ENCODE measurements around the gene CYP39A1. TPM values are rescaled to one million over a fixed set of nuclear protein-coding genes. Genes with fewer than 3 reads are reported as not detected.
"Not testable (repeated sequence)": the region's sequence is repeated elsewhere in the genome, so short reads cannot be mapped to it uniquely, and the experiment has no call there.

Gene CYP39A1
- polyA plus RNA-seq, 2 of the 4 experiments (the other 2 are of a cell fraction), result 0.26 to 0.78 TPM

DNA sequence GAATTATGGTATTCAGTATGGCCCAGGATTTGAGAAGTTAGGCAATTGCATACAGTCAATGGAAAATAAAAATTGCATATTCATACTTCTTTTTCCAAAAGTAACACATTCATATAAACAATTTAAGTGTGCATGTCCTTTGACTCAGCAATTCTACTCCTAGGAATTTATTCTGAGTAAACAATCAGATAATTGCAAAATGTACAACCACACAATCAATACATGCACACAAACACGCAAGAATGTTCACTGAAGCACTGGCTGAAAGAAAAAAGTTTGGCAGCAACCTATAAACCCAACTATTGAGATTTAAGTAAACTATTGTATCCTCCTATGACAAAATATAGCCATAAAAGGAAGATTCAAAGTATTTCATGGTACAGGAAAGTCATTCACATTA is 1.6 kb downstream of the CYP39A1 start:
- WGBS (ENCODE audit: missing lambda C conversion rate), result 43% methylated on average over 1 of the region's 1 CpG
- Histone ChIP-seq H3K4me3 (no peak overlapping the region), H3K9me3 (no peaks in the 10 kb centered on the region), H3K27ac (no peak overlapping the region), H3K4me1 (peaks cover 10% of the 10 kb centered on the region; the same call in 2 of the 3 replicates), H3K4me2 (peak overlapping the region; percentile 14; the same call in 1 of the 3 replicates)
- ATAC-seq (no peak), FAIRE-seq (no peak), DNase-seq (ENCODE audit: low read depth in 1 of 2, low spot score in 1 of 2) (no peak)
- TF ChIP-seq ESRRA (IDR thresholded peaks at IDR 0.05; ENCODE audit: borderline replicate concordance, low read length) (no peak), KDM1A (IDR thresholded peaks at IDR 0.05; ENCODE audit: low read depth) (no peak), JUN (IDR thresholded peaks at IDR 0.05) (no peak), ZNF302 (CRISPR knock-in tag; IDR thresholded peaks at IDR 0.05) (no peak), ZSCAN20 (CRISPR knock-in tag; IDR thresholded peaks at IDR 0.05) (no peak), TP53 (CRISPR knock-in tag; IDR thresholded peaks at IDR 0.05) (no peak), HOXB13 (CRISPR knock-in tag; IDR thresholded peaks at IDR 0.05; ENCODE audit: low read depth) (no peak)
- TF ChIP-seq, protein P1, sequence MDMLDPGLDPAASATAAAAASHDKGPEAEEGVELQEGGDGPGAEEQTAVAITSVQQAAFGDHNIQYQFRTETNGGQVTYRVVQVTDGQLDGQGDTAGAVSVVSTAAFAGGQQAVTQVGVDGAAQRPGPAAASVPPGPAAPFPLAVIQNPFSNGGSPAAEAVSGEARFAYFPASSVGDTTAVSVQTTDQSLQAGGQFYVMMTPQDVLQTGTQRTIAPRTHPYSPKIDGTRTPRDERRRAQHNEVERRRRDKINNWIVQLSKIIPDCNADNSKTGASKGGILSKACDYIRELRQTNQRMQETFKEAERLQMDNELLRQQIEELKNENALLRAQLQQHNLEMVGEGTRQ (IDR thresholded peaks at IDR 0.05), result no peak
- TF ChIP-seq, protein P2, sequence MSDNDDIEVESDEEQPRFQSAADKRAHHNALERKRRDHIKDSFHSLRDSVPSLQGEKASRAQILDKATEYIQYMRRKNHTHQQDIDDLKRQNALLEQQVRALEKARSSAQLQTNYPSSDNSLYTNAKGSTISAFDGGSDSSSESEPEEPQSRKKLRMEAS (IDR thresholded peaks at IDR 0.05), result no peak
- ChIA-PET CTCF (interaction anchor here (0.6 kb wide), 1 partner anchor 1889 kb away, joined by 6 read pairs; no protein-coding TSS in a partner anchor), POLR2A (no interaction called here)

DNA sequence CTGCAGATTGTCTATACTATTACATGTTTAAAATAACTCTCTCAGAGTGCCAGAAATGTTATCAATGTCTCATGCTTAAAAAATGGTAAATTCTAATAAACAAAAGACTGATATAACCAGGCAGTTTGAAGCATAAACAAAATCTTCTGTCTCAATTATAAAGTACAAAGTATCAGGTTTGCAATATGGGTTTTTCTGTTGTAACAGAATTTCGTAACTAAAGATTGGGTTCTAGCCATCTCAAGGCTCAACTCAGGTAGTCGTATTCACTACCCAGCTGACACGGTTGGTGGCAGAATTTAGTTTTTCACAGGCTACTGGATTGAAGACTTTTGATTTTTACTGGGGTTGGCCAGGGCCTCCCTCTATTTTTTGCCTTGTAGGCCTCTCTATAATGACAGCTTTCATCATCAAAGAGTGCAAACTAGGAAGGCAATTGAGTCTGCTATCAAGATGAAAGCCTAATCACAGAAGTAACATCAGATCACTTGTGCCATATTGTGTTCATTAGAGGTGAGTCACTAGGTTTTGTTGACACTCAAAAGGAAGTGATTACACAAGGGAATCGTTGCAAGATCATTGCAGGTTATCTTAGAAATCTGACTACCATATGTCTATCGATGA is 3.6 kb downstream of the CYP39A1 start:
- ChIA-PET POLR2A (no interaction called here), CTCF (no interaction called here)
- Histone ChIP-seq H3K9me3 (no peaks in the 10 kb centered on the region), H3K4me1 (peaks cover 10% of the 10 kb centered on the region; the same call in 2 of the 3 replicates), H3K27ac (no peak overlapping the region), H3K4me3 (no peak overlapping the region), H3K4me2 (peak overlapping the region; percentile 36; the same call in 1 of the 3 replicates)
- DNase-seq (ENCODE audit: low read depth in 1 of 2, low spot score in 1 of 2), result peak in 1 of 2 experiments; percentile 41
- TF ChIP-seq FOSL2 (IDR thresholded peaks at IDR 0.05) (no peak; the same call in 1 of the 2 replicates), FOSL2 (CRISPR knock-in tag; IDR thresholded peaks at IDR 0.05) (peak; percentile 49), HOXA7 (CRISPR knock-in tag; IDR thresholded peaks at IDR 0.05) (no peak), RNF2 (IDR thresholded peaks at IDR 0.05; ENCODE audit: borderline replicate concordance, low read depth) (no peak), JUNB (IDR thresholded peaks at IDR 0.05) (peak; percentile 32; the same call in 1 of the 2 replicates), CEBPB (IDR thresholded peaks at IDR 0.05) (peak in 1 of 2 experiments; percentile 62; a peak in 2 of 4 replicates), HOXB13 (CRISPR knock-in tag; IDR thresholded peaks at IDR 0.05; ENCODE audit: low read depth) (no peak)
- TF ChIP-seq, protein P3, sequence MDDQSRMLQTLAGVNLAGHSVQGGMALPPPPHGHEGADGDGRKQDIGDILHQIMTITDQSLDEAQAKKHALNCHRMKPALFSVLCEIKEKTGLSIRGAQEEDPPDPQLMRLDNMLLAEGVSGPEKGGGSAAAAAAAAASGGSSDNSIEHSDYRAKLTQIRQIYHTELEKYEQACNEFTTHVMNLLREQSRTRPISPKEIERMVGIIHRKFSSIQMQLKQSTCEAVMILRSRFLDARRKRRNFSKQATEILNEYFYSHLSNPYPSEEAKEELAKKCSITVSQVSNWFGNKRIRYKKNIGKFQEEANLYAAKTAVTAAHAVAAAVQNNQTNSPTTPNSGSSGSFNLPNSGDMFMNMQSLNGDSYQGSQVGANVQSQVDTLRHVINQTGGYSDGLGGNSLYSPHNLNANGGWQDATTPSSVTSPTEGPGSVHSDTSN (IDR thresholded peaks at IDR 0.05), result no peak
- TF ChIP-seq, protein P4, sequence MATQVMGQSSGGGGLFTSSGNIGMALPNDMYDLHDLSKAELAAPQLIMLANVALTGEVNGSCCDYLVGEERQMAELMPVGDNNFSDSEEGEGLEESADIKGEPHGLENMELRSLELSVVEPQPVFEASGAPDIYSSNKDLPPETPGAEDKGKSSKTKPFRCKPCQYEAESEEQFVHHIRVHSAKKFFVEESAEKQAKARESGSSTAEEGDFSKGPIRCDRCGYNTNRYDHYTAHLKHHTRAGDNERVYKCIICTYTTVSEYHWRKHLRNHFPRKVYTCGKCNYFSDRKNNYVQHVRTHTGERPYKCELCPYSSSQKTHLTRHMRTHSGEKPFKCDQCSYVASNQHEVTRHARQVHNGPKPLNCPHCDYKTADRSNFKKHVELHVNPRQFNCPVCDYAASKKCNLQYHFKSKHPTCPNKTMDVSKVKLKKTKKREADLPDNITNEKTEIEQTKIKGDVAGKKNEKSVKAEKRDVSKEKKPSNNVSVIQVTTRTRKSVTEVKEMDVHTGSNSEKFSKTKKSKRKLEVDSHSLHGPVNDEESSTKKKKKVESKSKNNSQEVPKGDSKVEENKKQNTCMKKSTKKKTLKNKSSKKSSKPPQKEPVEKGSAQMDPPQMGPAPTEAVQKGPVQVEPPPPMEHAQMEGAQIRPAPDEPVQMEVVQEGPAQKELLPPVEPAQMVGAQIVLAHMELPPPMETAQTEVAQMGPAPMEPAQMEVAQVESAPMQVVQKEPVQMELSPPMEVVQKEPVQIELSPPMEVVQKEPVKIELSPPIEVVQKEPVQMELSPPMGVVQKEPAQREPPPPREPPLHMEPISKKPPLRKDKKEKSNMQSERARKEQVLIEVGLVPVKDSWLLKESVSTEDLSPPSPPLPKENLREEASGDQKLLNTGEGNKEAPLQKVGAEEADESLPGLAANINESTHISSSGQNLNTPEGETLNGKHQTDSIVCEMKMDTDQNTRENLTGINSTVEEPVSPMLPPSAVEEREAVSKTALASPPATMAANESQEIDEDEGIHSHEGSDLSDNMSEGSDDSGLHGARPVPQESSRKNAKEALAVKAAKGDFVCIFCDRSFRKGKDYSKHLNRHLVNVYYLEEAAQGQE (IDR thresholded peaks at IDR 0.05), result no peak
- TF ChIP-seq, protein P5, sequence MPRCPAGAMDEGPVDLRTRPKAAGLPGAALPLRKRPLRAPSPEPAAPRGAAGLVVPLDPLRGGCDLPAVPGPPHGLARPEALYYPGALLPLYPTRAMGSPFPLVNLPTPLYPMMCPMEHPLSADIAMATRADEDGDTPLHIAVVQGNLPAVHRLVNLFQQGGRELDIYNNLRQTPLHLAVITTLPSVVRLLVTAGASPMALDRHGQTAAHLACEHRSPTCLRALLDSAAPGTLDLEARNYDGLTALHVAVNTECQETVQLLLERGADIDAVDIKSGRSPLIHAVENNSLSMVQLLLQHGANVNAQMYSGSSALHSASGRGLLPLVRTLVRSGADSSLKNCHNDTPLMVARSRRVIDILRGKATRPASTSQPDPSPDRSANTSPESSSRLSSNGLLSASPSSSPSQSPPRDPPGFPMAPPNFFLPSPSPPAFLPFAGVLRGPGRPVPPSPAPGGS (IDR thresholded peaks at IDR 0.05), result no peak
- no peak for ATAC-seq
- FAIRE-seq, result no peak
- WGBS (ENCODE audit: missing lambda C conversion rate), result 31% methylated on average over 5 of the region's 5 CpGs

DNA sequence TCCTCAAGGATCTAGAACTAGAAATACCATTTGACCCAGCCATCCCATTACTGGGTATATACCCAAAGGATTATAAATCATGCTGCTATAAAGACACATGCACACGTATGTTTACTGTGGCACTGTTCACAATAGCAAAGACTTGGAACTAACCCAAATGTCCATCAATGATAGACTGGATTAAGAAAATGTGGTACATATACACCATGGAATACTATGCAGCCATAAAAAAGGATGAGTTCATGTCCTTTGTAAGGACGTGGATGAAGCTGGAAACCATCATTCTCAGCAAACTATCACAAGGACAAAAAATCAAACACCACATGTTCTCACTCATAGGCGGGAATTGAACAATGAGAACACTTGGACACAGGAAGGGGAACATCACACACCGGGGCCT is 4.5 kb downstream of the CYP39A1 start:
- 74% methylated on average over 2 of the region's 4 CpGs for WGBS (ENCODE audit: missing lambda C conversion rate)
- DNase-seq (ENCODE audit: low read depth in 1 of 2, low spot score in 1 of 2); H3K27ac ChIP-seq; POLR2A ChIA-PET; H3K9me3 ChIP-seq; H3K4me2 ChIP-seq; FAIRE-seq; ATAC-seq; CTCF ChIA-PET; H3K4me3 ChIP-seq: not testable (repeated sequence)
- peaks cover 10% of the 10 kb centered on the region; the same call in 2 of the 3 replicates for H3K4me1 ChIP-seq

All from A549 (cell line).